ENCODE results near the gene INPP5B.

The INPP5B gene

GRCh38 chr1:37872692-37873091, 74.2 kb downstream of the INPP5B start:
- no peak for DNase-seq (ENCODE audit: low spot score)

GRCh38 chr1:37868466-37868865, 78.4 kb downstream of the INPP5B start:
- no peak for DNase-seq (ENCODE audit: low spot score)

- DNase-seq (ENCODE audit: low spot score): no peak
Observed at GRCh38 chr1:37867784-37868183, 79.1 kb downstream of the INPP5B start.

GRCh38 chr1:37866491-37866890, 80.4 kb downstream of the INPP5B start:
- no peak for DNase-seq (ENCODE audit: low spot score)

- no peak for DNase-seq (ENCODE audit: low spot score)
Observed at GRCh38 chr1:37865348-37866120, 81.3 kb downstream of the INPP5B start.

- peak; percentile 13 for DNase-seq (ENCODE audit: low spot score)
Observed at GRCh38 chr1:37862330-37862729, 84.5 kb downstream of the INPP5B start.

GRCh38 chr1:37861151-37861550, 85.7 kb downstream of the INPP5B start:
- DNase-seq (ENCODE audit: low spot score): no peak

- DNase-seq (ENCODE audit: low spot score): no peak
Observed at GRCh38 chr1:37860346-37860666, 86.5 kb downstream of the INPP5B start.

GRCh38 chr1:37859507-37860345, 87.1 kb downstream of the INPP5B start, which contains the start of gene MTF1:
Gene MTF1 (minus strand): TSS chr1:37859592. CDS start chr1:37857658, 1,934 bp downstream.
- DNase-seq (ENCODE audit: low spot score): peak; percentile 99

- DNase-seq (ENCODE audit: low spot score): no peak
Observed at GRCh38 chr1:37858931-37859506, 87.8 kb downstream of the INPP5B start.

GRCh38 chr1:37854406-37854805, 92.4 kb downstream of the INPP5B start:
- no peak for DNase-seq (ENCODE audit: low spot score)

GRCh38 chr1:37853157-37853556, 93.7 kb downstream of the INPP5B start:
- DNase-seq (ENCODE audit: low spot score): no peak

- peak; percentile 13 for DNase-seq (ENCODE audit: low spot score)
Observed at GRCh38 chr1:37851782-37852210, 95.1 kb downstream of the INPP5B start.

- peak; percentile 23 for DNase-seq (ENCODE audit: low spot score)
Observed at GRCh38 chr1:37851262-37851661, 95.6 kb downstream of the INPP5B start.

GRCh38 chr1:37850352-37850955, 96.4 kb downstream of the INPP5B start:
- DNase-seq (ENCODE audit: low spot score): no peak

- no peak for DNase-seq (ENCODE audit: low spot score)
Observed at GRCh38 chr1:37849480-37849879, 97.4 kb downstream of the INPP5B start.

GRCh38 chr1:37846647-37847339, 100.1 kb downstream of the INPP5B start:
- no peak for DNase-seq (ENCODE audit: low spot score)

GRCh38 chr1:37845786-37846185, 101.1 kb downstream of the INPP5B start:
- no peak for DNase-seq (ENCODE audit: low spot score)

GRCh38 chr1:37845049-37845646, 101.7 kb downstream of the INPP5B start:
- no peak for DNase-seq (ENCODE audit: low spot score)

GRCh38 chr1:37844536-37844935, 102.3 kb downstream of the INPP5B start:
- no peak for DNase-seq (ENCODE audit: low spot score)

GRCh38 chr1:37841652-37842051, 105.2 kb downstream of the INPP5B start:
- DNase-seq (ENCODE audit: low spot score): no peak
